Measurements from ENCODE around the gene PAM.

DNA sequence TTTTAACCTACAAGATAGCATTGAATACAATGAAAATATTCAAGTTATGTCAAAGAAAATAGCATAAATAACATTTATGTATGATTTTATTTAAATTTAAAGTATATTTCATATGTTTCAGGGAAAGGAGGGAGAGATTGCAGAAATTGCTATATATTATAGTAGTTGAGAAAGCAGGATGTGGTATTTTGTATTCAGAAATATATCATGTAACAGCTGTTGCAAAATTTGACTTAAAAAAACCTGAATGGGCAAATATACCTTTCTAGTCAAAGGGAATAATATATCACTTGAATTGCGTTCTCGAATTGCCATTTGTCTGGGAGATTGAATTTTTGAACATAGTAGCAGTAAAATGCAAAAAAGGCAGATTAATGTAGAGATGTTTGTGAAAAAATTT, 80.6 kb downstream of the PAM start:
- no peak for TF ChIP-seq POLR2AphosphoS5 (IDR thresholded peaks at IDR 0.05; ENCODE audit: borderline replicate concordance, low read depth, low read length)
- no peak for TF ChIP-seq EZH2 (IDR thresholded peaks at IDR 0.05)
